22Rv1 (cell line): ENCODE measurements around the gene ISOC2.

Source experiments
- ZFX ChIP-seq: fragments of 450-650 bp; IDR thresholded peaks from 2 replicates; pipeline ENCODE4 v1.6.1; 2017; ENCODE audit warnings: antibody characterized with exemption, borderline replicate concordance
- TF ChIP-seq, protein P1 (sequence below): fragments of 450-650 bp; IDR thresholded peaks from 2 replicates; pipeline ENCODE4 v1.5.1; 2017; ENCODE audit warnings: mild to moderate bottlenecking

DNA sequence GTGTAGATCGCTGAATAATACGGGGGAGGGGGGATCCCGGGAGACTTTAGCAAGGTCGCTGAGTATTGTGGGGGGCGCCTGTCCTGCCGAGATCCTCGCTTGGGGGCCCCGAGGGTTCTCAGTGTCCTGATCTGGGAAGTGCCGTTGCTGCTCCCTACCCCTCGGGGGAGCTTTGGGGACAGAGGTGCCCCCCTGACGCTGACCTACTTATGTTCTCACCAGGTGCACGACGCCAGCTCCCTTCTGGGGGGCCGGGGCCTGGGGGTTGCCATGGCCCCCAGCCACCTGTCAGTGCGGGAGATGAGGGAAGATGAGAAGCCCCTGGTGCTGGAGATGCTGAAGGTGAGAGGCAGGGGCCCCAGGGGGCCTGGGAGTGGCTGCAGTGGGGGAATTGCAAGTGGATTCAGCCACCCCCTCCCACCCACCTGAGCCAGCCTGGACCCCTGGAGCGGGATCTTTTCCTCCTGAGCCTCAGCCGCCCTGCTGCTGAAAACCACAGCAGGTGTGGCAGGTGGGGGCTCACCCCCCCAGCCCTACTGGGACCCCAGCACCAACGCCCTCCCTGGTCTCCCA is 24.1 kb upstream of the ISOC2 start:
- TF ChIP-seq, protein P1, sequence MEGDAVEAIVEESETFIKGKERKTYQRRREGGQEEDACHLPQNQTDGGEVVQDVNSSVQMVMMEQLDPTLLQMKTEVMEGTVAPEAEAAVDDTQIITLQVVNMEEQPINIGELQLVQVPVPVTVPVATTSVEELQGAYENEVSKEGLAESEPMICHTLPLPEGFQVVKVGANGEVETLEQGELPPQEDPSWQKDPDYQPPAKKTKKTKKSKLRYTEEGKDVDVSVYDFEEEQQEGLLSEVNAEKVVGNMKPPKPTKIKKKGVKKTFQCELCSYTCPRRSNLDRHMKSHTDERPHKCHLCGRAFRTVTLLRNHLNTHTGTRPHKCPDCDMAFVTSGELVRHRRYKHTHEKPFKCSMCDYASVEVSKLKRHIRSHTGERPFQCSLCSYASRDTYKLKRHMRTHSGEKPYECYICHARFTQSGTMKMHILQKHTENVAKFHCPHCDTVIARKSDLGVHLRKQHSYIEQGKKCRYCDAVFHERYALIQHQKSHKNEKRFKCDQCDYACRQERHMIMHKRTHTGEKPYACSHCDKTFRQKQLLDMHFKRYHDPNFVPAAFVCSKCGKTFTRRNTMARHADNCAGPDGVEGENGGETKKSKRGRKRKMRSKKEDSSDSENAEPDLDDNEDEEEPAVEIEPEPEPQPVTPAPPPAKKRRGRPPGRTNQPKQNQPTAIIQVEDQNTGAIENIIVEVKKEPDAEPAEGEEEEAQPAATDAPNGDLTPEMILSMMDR = no peak
- TF ChIP-seq ZFX = no peak
